Neuron (in vitro differentiated cells): ENCODE measurements around the gene ZNF384.

Experiments
- H2AFZ ChIP-seq: one replicate; pipeline ENCODE4 v1.6.1; 2013; ENCODE audit warnings: low read depth, mild to moderate bottlenecking, inconsistent platforms, low read length, moderate library complexity
- H3K27me3 ChIP-seq: one replicate; pipeline ENCODE4 v1.6.1; 2013; ENCODE audit warnings: low read length; ENCODE audit not compliant: insufficient read depth
- H3K36me3 ChIP-seq: one replicate; pipeline ENCODE4 v1.6.1; 2013; ENCODE audit warnings: low read length; ENCODE audit not compliant: insufficient read depth
- H3K4me1 ChIP-seq: one replicate; pipeline ENCODE4 v1.6.1; 2013; ENCODE audit warnings: low read length; ENCODE audit not compliant: insufficient read depth
- H3K4me3 ChIP-seq: 2 replicates; pipeline ENCODE4 v1.5.1; 2013; ENCODE audit warnings: mild to moderate bottlenecking, low read length, moderate library complexity
- H3K9me3 ChIP-seq: one replicate; pipeline ENCODE4 v1.6.1; 2013; ENCODE audit warnings: low read length

The ZNF384 gene

DNA sequence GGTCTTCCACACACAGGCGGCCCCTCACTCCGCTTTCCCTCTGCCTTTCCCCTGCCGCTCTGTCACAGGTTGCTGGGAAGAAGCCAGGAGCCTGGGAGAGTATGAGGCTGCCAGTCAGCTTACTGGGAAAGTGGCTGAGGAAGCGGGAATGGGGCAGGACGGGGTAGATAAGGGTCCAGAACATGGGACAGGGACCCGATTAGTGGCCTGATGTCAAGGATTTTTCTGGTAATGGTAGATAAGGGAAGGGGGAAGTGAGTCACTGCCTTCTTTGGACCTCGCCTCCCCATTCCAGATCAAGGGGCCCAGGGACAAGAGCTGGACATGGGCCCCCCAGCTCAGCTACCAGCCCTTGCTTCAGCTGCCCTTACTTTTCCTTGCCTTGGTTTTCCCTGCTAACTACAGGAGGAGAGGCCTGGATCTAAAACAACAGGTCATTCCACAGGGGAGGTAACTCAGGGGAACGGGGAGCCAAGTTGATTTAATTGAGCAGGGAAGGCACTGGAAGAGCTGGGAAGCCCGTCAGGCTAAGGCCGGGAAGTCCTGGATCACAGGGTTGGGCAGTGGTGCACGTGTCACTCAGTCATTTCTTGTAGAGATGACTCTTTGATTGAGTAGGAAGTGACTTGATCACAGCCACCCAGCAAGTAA, 49.9 kb downstream of the ZNF384 start:
- no peaks in the 10 kb centered on the region for H3K27me3 ChIP-seq
- H3K4me3 ChIP-seq, result no peak overlapping the region
- H2AFZ ChIP-seq, result no peak overlapping the region
- H3K36me3 ChIP-seq, result no peaks in the 10 kb centered on the region
- H3K4me1 ChIP-seq, result no peaks in the 10 kb centered on the region
- H3K9me3 ChIP-seq, result peaks cover 10% of the 10 kb centered on the region

DNA sequence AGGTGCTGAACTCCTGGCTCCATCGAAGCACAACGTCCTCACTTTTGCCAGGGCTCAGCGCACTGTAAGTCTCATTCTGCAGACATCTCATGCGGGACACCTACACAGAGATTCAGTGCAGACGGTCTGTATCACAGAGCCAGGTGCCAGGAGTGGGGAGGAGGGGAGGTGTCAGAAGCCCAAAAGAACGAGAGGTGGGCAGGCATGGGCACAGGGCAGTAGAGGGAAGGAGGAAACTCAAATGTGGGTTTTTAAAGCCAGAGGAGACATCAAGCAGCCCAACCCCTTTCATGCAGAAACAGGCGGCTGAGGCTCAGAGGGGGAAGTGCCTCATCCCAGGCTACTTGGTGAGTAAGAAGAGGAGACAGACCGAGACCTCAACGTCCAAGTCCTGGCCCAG, 50.9 kb downstream of the ZNF384 start:
- H3K4me1 ChIP-seq, result no peaks in the 10 kb centered on the region
- H3K27me3 ChIP-seq, result no peaks in the 10 kb centered on the region
- H3K9me3 ChIP-seq, result peaks cover under 1% of the 10 kb centered on the region
- no peaks in the 10 kb centered on the region for H3K36me3 ChIP-seq
- no peak overlapping the region for H3K4me3 ChIP-seq
- no peak overlapping the region for H2AFZ ChIP-seq

GRCh38 chr12:6635856-6636531, 53.2 kb downstream of the ZNF384 start, which contains the start of gene LPAR5:
TSS of gene LPAR5 (minus strand) at chr12:6635959. CDS start at chr12:6621248, 14,711 bp downstream.
- H2AFZ ChIP-seq, result no peak within 1 kb of the TSS
- peaks cover 10% of the 10 kb centered on the region for H3K4me1 ChIP-seq
- H3K27me3 ChIP-seq, result no peaks in the 10 kb centered on the region
- no peaks in the 10 kb centered on the region for H3K36me3 ChIP-seq
- no peaks in the 10 kb centered on the region for H3K9me3 ChIP-seq
- H3K4me3 ChIP-seq, result no peak within 1 kb of the TSS

DNA sequence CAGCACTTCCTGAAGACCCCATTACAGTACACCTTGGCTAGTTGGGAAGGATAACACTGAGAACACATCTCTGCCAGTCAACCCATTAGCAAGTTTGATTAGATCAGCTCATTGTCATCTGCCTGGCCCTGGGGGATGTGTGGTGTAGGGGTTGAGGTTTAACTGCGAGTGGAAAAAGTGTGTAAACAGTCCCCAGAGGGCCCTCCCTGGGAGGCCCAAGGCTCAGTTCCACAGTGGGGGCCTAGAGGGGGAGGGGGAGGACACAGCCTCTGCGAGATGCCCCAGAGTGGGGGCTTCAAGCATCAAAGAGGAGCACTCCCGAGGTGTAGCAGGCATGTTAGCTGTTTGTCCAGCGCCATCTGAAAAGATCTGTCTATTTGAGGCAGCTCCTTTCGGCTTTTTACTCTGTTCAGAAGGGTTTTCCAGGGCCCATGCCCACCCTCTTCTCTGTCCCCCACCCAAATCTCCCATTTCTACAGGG, 53.8 kb downstream of the ZNF384 start:
- Histone ChIP-seq H3K27me3 (no peaks in the 10 kb centered on the region), H3K9me3 (no peaks in the 10 kb centered on the region), H2AFZ (no peak overlapping the region), H3K4me3 (no peak overlapping the region), H3K4me1 (peaks cover 10% of the 10 kb centered on the region), H3K36me3 (no peaks in the 10 kb centered on the region)

GRCh38 chr12:6632026-6632983, 56.9 kb downstream of the ZNF384 start:
- Histone ChIP-seq H3K4me3 (no peak overlapping the region), H3K36me3 (no peaks in the 10 kb centered on the region), H3K9me3 (no peaks in the 10 kb centered on the region), H3K4me1 (peaks cover 10% of the 10 kb centered on the region), H3K27me3 (no peaks in the 10 kb centered on the region), H2AFZ (no peak overlapping the region)

GRCh38 chr12:6631549-6631961, 57.6 kb downstream of the ZNF384 start:
- H3K9me3 ChIP-seq, result no peaks in the 10 kb centered on the region
- H2AFZ ChIP-seq, result no peak overlapping the region
- H3K27me3 ChIP-seq, result no peaks in the 10 kb centered on the region
- peaks cover 10% of the 10 kb centered on the region for H3K4me1 ChIP-seq
- H3K36me3 ChIP-seq, result no peaks in the 10 kb centered on the region
- no peak overlapping the region for H3K4me3 ChIP-seq

GRCh38 chr12:6630736-6631135, 58.4 kb downstream of the ZNF384 start:
- no peaks in the 10 kb centered on the region for H3K9me3 ChIP-seq

DNA sequence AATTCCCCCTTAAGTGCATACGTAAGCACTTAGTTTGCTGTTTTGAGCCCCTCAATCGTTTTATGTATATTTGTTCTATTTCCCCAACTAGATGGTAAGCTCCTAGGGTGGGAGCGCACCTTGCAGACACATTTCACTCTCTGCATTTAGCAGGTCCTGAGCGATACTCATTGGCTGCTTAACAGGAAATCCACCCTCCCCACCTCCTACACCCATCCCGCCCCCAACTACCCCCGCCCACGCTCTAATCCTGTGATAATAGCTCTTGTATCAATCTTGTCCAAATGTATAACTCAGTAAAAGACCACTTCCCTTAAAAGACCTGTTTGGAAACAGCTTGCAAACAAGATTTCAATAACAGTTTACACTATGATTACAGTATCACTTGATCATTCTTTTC, 61.6 kb downstream of the ZNF384 start:
- no peaks in the 10 kb centered on the region for H3K36me3 ChIP-seq
- H3K27me3 ChIP-seq, result no peaks in the 10 kb centered on the region
- H2AFZ ChIP-seq, result no peak overlapping the region
- H3K9me3 ChIP-seq, result no peaks in the 10 kb centered on the region
- no peak overlapping the region for H3K4me3 ChIP-seq
- peaks cover 5% of the 10 kb centered on the region for H3K4me1 ChIP-seq

More at GRCh38 chr12:6630736-6631135, 58.4 kb downstream of the ZNF384 start:
- Histone ChIP-seq H3K4me3 (no peak overlapping the region), H3K27me3 (no peaks in the 10 kb centered on the region), H3K4me1 (peaks cover 10% of the 10 kb centered on the region), H2AFZ (no peak overlapping the region), H3K36me3 (no peaks in the 10 kb centered on the region)

GRCh38 chr12:6626654-6627283, 62.4 kb downstream of the ZNF384 start:
- Histone ChIP-seq H3K27me3 (no peaks in the 10 kb centered on the region), H3K36me3 (no peaks in the 10 kb centered on the region), H3K4me1 (no peaks in the 10 kb centered on the region), H2AFZ (no peak overlapping the region), H3K9me3 (no peaks in the 10 kb centered on the region), H3K4me3 (no peak overlapping the region)

DNA sequence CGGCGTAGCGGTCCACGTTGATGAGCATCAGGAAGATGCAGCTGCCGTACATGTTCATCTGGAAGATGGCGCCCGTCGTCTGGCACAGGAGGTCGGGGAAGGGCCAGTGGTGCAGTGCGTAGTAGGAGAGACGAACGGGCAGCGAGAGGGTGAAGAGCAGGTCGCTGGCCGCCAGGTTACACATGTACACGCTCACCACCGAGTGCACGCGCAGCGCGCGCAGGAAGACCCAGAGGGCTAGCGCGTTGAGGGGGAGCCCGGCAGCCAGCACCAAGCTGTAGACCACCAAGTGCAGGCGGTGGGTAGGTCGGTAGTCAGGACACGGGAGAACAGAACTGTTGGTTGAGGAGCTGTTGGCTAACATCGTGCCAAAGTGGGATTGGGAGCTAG, 68.3 kb downstream of the ZNF384 start:
- H3K4me3 ChIP-seq, result no peak overlapping the region
- no peaks in the 10 kb centered on the region for H3K36me3 ChIP-seq
- H3K27me3 ChIP-seq, result no peaks in the 10 kb centered on the region
- H2AFZ ChIP-seq, result no peak overlapping the region
- no peaks in the 10 kb centered on the region for H3K4me1 ChIP-seq
- no peaks in the 10 kb centered on the region for H3K9me3 ChIP-seq

DNA sequence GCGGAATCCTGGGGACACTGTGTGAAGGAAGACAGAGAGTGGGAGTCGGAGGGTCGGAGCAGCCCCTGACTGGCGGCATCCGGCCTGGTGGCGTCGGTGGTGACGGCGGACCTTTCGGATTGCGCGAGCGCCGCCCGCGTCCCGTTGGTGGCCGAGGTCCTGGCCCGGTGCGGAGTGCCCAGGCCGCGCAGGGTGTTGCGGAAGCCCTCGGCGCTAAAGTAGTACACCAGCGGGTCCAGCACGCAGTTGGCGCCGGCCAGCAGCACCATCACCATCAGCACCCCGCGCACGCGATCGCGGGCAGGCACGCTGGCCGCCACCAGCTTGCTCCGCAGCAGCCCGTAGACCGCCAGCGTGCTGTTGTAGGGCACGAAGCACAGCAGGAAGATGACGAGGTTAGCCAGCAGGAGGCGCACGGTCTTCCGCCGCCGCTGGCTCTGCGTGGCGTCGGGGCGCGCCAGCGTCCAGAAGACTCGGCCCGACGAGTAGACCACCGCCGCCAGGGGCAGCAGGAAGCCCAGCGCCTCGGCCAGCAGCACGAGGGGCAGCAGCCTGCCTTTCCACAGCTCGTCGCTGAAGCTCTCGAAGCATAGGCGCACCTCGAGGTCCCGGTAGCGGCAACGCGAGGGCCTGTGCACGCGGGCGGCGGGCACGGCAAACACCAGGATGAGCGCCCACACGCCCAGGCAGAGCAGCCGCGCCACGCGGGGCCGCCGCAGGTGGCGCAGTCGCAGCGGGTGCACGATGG, 68.9 kb downstream of the ZNF384 start:
- no peaks in the 10 kb centered on the region for H3K27me3 ChIP-seq
- H3K9me3 ChIP-seq, result no peaks in the 10 kb centered on the region
- no peak overlapping the region for H3K4me3 ChIP-seq
- no peak overlapping the region for H2AFZ ChIP-seq
- no peaks in the 10 kb centered on the region for H3K36me3 ChIP-seq
- H3K4me1 ChIP-seq, result no peaks in the 10 kb centered on the region
